ENCODE results near the gene IMMP2L.

Gene IMMP2L

GRCh38 chr7:110921595-110922151 is 640.6 kb downstream of the IMMP2L start:
- no peaks in the 10 kb centered on the region for H3K36me3 ChIP-seq
- H3K27ac ChIP-seq = no peak overlapping the region
- H3K4me3 ChIP-seq (ENCODE audit: low read depth in 1 of 2, low read length in 1 of 2) = no peak overlapping the region
- no peak for TF ChIP-seq CTCF (IDR thresholded peaks at IDR 0.05)
- H3K4me1 ChIP-seq (ENCODE audit: control insufficient read depth in 1 of 2, insufficient read depth in 1 of 2, low read depth in 1 of 2, low read length in 1 of 2) = no peaks in the 10 kb centered on the region
- H3K9me3 ChIP-seq = no peaks in the 10 kb centered on the region
- no peaks in the 10 kb centered on the region for H3K27me3 ChIP-seq

DNA sequence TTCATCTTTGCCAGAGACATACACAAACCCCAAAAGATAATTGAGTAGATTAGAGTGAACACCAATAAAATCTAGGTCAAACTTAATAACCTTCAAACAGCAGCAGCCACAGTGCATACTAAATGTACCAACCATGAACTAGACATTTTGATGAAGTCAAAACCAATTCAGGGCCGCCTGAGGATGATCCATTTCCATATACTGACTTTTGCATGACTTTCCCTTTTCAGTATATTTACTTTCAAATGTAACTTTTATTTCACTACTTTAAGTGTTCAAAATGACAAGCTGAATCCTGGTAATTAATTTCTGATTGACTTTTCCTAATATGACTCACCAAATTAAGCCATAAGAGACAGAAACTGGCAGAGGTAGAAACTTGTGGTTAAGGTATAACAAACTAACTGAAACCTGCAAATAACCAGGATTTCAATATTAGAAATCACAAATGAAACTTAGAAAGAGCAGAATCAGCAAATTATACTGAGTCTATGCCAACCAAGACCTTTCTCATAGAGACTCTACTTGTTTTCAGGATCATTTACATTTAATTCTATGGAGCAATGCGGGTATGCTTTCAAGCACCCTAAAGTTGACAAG is 643.2 kb downstream of the IMMP2L start:
- no peak overlapping the region for H3K4me3 ChIP-seq (ENCODE audit: low read depth in 1 of 2, low read length in 1 of 2)
- no peaks in the 10 kb centered on the region for H3K27me3 ChIP-seq
- no peaks in the 10 kb centered on the region for H3K4me1 ChIP-seq (ENCODE audit: control insufficient read depth in 1 of 2, insufficient read depth in 1 of 2, low read depth in 1 of 2, low read length in 1 of 2)
- H3K27ac ChIP-seq = no peak overlapping the region
- TF ChIP-seq CTCF (IDR thresholded peaks at IDR 0.05) = no peak
- no peaks in the 10 kb centered on the region for H3K9me3 ChIP-seq
- no peaks in the 10 kb centered on the region for H3K36me3 ChIP-seq

DNA sequence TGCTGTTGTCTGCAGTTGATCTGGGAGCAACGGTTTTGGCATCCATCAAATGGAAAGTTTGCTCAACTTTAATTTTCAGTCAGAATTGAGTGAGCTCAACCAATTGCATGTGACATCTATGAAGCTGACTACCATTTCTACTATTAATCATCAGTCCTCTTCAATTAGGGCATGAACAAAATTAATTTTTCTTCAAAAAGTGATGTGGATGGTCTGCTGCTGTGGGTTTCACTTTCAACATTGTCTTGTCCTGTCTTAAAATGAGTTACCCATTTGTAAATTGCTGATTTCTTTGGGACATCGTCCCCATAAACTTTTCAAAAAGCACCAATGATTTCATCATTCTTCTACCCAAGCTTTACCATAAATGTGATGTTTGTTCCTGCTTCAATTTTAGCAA is 648.0 kb downstream of the IMMP2L start:
- H3K9me3 ChIP-seq = no peaks in the 10 kb centered on the region
- H3K4me3 ChIP-seq (ENCODE audit: low read depth in 1 of 2, low read length in 1 of 2) = no peak overlapping the region
- no peaks in the 10 kb centered on the region for H3K4me1 ChIP-seq (ENCODE audit: control insufficient read depth in 1 of 2, insufficient read depth in 1 of 2, low read depth in 1 of 2, low read length in 1 of 2)
- no peak overlapping the region for H3K27ac ChIP-seq
- no peaks in the 10 kb centered on the region for H3K27me3 ChIP-seq
- TF ChIP-seq CTCF (IDR thresholded peaks at IDR 0.05) = no peak
- no peaks in the 10 kb centered on the region for H3K36me3 ChIP-seq

GRCh38 chr7:110911632-110912031 is 650.7 kb downstream of the IMMP2L start:
- no peak overlapping the region for H3K27ac ChIP-seq
- H3K9me3 ChIP-seq = no peaks in the 10 kb centered on the region
- H3K27me3 ChIP-seq = no peaks in the 10 kb centered on the region
- no peaks in the 10 kb centered on the region for H3K36me3 ChIP-seq
- no peak for TF ChIP-seq CTCF (IDR thresholded peaks at IDR 0.05)
- H3K4me3 ChIP-seq (ENCODE audit: low read depth in 1 of 2, low read length in 1 of 2) = no peak overlapping the region
- H3K4me1 ChIP-seq (ENCODE audit: control insufficient read depth in 1 of 2, insufficient read depth in 1 of 2, low read depth in 1 of 2, low read length in 1 of 2) = no peaks in the 10 kb centered on the region

- Histone ChIP-seq H3K4me1 (ENCODE audit: control insufficient read depth in 1 of 2, insufficient read depth in 1 of 2, low read depth in 1 of 2, low read length in 1 of 2) (no peaks in the 10 kb centered on the region), H3K36me3 (no peaks in the 10 kb centered on the region), H3K4me3 (ENCODE audit: low read depth in 1 of 2, low read length in 1 of 2) (no peak overlapping the region), H3K27ac (no peak overlapping the region), H3K27me3 (no peaks in the 10 kb centered on the region), H3K9me3 (no peaks in the 10 kb centered on the region)
- no peak for TF ChIP-seq CTCF (IDR thresholded peaks at IDR 0.05)
Observed at GRCh38 chr7:110909117-110909516, 653.2 kb downstream of the IMMP2L start.
